Measurements from ENCODE around the gene KPNA5.

GRCh38 chr6:116665464-116665863 is 15.5 kb upstream of the KPNA5 start:
- TF ChIP-seq YY1 (IDR thresholded peaks at IDR 0.05; ENCODE audit: insufficient read depth, insufficient replicate concordance, low read depth, low read length) (no peak), FOXC1 (CRISPR knock-in tag; IDR thresholded peaks at IDR 0.05; ENCODE audit: borderline replicate concordance) (no peak), TSC22D2 (CRISPR knock-in tag; IDR thresholded peaks at IDR 0.05; ENCODE audit: borderline replicate concordance) (no peak), RNF219 (CRISPR knock-in tag; IDR thresholded peaks at IDR 0.05) (no peak), POLR2A (IDR thresholded peaks at IDR 0.05; ENCODE audit: insufficient read depth in 1 of 2, low read depth in 2 of 2, low read length in 2 of 2) (no peak), ZNF629 (CRISPR knock-in tag; conservative IDR thresholded peaks at IDR 0.05) (no peak), ELF1 (CRISPR knock-in tag; IDR thresholded peaks at IDR 0.05) (no peak), NR3C1 (CRISPR knock-in tag; IDR thresholded peaks at IDR 0.05) (no peak), POLR2AphosphoS5 (IDR thresholded peaks at IDR 0.05; ENCODE audit: low read depth, low read length) (no peak)
